Measurements from ENCODE around the gene MICU1. TPM values are rescaled to one million over a fixed set of nuclear protein-coding genes. Genes with fewer than 3 reads are reported as not detected.

The MICU1 gene
- total RNA-seq, 4 donors from 2014 or later: 21.9 to 36.2 (median 31.7) TPM

DNA sequence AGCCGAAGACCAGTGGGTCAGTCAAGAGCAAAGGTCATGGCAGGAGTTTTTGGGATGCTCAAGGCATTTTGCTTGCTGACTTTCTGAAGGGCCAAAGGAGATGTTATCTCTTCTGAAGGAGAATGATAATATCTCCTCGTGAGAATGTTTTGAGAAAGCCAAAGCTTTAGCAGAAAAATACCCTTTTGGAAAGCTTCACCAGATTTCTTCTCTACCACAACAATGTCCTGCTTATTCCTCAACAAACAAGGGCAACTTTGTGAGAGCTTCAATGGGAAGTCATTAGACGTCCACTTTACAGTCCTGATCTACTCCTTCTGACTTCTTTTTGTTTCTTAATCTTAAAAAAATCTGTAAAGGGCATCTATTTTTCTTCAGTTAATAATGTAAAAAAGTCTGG, 138.4 kb downstream of the MICU1 start:
- no peak for ATAC-seq (ENCODE audit: low FRiP score)
- TF ChIP-seq, protein P1, sequence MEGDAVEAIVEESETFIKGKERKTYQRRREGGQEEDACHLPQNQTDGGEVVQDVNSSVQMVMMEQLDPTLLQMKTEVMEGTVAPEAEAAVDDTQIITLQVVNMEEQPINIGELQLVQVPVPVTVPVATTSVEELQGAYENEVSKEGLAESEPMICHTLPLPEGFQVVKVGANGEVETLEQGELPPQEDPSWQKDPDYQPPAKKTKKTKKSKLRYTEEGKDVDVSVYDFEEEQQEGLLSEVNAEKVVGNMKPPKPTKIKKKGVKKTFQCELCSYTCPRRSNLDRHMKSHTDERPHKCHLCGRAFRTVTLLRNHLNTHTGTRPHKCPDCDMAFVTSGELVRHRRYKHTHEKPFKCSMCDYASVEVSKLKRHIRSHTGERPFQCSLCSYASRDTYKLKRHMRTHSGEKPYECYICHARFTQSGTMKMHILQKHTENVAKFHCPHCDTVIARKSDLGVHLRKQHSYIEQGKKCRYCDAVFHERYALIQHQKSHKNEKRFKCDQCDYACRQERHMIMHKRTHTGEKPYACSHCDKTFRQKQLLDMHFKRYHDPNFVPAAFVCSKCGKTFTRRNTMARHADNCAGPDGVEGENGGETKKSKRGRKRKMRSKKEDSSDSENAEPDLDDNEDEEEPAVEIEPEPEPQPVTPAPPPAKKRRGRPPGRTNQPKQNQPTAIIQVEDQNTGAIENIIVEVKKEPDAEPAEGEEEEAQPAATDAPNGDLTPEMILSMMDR (IDR thresholded peaks at IDR 0.05): no peak
- DNase-seq (ENCODE audit: low spot score): no peak

DNA sequence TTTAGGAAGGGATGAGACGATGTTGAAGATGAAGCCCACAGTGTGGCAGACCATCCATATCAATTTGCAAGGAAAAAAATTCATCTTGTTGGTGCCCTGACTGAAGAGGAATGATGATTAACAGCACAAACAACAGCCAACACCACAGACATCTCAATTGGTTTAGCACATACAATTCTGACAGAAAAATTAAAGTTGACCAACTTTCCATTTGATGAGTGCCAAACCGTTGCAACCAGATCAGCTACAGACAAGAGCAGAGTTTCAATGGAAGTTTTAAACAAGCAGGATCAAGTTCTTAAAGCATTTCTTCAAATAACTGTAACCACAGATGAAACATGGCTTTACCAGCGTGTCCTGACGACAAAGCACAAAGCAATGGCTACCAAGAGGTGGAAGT, 138.8 kb downstream of the MICU1 start:
- TF ChIP-seq, protein P1 (IDR thresholded peaks at IDR 0.05): no peak

DNA sequence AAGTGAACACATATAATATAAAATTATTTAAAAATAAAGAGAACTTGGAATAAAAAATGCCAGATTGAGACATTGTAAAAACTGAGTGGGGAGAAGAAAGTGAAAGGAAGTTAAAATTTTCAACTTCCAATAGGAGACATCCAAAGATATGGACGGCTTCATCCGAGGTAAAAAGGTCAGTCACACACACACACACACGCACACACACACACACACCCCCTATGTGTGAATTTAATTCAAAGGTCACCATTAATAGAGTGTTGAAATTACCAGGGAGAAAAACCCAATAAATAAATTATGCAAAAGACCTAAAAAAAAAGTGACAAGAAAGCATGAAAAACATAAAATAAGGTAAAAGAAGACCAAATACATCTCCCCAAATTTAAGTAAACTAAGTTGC, 140.2 kb downstream of the MICU1 start:
- DNase-seq (ENCODE audit: low spot score) (no peak), ATAC-seq (ENCODE audit: low FRiP score) (no peak)
- TF ChIP-seq, protein P1 (IDR thresholded peaks at IDR 0.05): no peak

More for the DNA sequence above, 138.8 kb downstream of the MICU1 start:
- ATAC-seq (ENCODE audit: low FRiP score): no peak
- DNase-seq (ENCODE audit: low spot score): no peak

DNA sequence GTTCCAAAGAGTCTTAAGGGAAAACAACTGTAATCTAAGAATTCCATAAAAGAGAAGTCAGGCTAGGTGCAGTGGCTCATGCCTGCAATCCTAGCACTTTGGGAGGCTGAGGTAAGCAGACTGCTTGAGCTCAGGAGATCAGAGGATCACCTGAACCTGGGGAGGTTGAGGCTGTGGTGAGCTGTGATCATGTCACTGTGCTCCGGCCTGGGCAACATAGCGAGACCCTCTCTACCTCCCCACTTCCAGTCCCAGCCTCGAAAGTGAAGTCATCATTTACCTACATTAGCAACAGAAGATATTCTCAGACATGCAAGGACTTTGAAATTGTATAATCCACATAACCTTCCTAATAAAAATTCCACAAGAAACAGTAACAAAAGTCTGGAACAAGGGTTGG, 141.4 kb downstream of the MICU1 start:
- TF ChIP-seq, protein P1 (IDR thresholded peaks at IDR 0.05): no peak
- no peak for DNase-seq (ENCODE audit: low spot score)
- no peak for ATAC-seq (ENCODE audit: low FRiP score)

DNA sequence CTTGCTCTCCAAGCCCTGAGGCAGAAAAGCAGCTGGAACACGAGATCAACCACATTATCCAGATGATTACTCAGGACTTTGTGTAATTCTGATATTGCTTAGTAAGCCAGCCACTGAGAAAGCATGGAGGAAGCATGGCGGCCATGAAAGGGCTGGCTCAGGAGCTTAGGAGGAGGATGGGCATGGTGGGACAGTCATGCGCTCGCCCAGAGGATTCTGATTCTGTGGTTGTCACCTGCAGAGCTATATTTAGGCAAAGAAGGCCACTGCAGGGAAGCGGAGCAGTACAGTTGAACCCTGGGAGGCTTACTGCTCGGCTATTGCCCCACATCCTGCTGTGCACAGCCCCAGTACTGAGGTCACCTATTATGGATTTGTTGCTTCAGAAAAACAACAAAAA, 142.4 kb downstream of the MICU1 start:
- DNase-seq (ENCODE audit: low spot score) (no peak), ATAC-seq (ENCODE audit: low FRiP score) (no peak)
- TF ChIP-seq, protein P1 (IDR thresholded peaks at IDR 0.05): no peak

DNA sequence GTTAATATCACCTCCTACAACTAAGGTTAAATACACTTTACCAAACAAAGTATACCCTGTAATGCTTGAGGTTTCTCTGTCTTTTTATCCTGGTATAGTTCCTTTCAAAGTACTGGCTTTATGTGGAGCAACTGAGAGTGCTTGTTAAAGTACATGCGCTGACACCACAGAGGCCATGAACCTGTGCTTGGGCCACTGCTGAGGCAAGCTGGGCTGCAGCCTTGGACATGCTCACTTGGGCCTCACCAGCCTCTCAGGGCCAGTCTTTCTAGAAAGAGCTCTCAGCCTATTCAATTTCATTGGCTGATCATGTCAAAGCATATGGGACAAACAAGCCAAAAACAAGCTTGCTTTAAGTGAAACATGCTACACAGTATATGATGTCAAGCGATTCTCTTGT, 145.0 kb downstream of the MICU1 start:
- TF ChIP-seq, protein P1 (IDR thresholded peaks at IDR 0.05): no peak
- DNase-seq (ENCODE audit: low spot score): no peak

DNA sequence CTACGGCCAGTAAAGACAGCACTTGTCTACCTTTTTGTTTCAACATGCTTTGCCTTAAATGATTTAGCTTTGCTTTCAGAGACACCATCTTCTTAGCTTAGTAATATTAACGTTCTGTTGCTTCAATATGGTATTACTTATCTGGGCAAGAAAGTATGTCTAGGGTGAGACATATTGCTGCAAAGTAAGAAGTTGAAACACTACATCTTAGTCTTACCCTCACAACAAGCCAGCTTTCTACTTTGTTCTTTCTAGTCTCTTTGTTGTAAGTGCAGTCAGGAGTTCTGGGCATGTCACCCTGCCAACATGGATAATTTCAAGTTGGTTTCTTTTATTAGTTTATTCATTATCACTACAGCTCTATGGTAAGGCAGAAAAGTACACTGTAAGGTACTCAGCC, 148.4 kb downstream of the MICU1 start:
- DNase-seq (ENCODE audit: low spot score) (no peak), ATAC-seq (ENCODE audit: low FRiP score) (no peak)
- TF ChIP-seq, protein P1 (IDR thresholded peaks at IDR 0.05): no peak

More for the DNA sequence above, 145.0 kb downstream of the MICU1 start:
- no peak for ATAC-seq (ENCODE audit: low FRiP score)
